RPMI8226 (cell line): Measurements from ENCODE around the gene GRIN3B.

Source experiments
- DNase-seq: peaks from one replicate; pipeline ENCODE4 v3.0.0-alpha.2; 2015

Gene GRIN3B

GRCh38 chr19:1046836-1047695, 46.8 kb downstream of the GRIN3B start:
- no peak for DNase-seq

- DNase-seq: no peak
Observed at GRCh38 chr19:1047696-1048147, 47.5 kb downstream of the GRIN3B start.

- DNase-seq: no peak
Observed at GRCh38 chr19:1049106-1049505, 48.9 kb downstream of the GRIN3B start.

- no peak for DNase-seq
Observed at GRCh38 chr19:1049800-1050199, 49.6 kb downstream of the GRIN3B start.

- no peak for DNase-seq
Observed at GRCh38 chr19:1050989-1051788, 51.0 kb downstream of the GRIN3B start.

DNA sequence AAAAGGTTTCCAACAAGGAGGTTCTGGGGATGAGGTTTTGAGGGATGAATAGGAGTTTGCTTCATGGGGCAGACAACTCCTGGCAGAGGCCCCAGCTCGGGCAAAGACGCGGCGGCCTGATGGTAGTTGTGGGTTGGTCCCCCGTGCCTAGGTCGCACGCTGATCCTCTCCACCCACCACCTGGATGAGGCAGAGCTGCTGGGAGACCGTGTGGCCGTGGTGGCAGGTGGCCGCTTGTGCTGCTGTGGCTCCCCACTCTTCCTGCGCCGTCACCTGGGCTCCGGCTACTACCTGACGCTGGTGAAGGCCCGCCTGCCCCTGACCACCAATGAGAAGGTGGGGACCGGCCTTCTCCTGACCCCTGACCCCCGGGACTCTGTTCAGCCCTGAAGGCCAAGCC, 51.6 kb downstream of the GRIN3B start:
- no peak for DNase-seq

- no peak for DNase-seq
Observed at GRCh38 chr19:1052349-1052975, 52.2 kb downstream of the GRIN3B start.

DNA sequence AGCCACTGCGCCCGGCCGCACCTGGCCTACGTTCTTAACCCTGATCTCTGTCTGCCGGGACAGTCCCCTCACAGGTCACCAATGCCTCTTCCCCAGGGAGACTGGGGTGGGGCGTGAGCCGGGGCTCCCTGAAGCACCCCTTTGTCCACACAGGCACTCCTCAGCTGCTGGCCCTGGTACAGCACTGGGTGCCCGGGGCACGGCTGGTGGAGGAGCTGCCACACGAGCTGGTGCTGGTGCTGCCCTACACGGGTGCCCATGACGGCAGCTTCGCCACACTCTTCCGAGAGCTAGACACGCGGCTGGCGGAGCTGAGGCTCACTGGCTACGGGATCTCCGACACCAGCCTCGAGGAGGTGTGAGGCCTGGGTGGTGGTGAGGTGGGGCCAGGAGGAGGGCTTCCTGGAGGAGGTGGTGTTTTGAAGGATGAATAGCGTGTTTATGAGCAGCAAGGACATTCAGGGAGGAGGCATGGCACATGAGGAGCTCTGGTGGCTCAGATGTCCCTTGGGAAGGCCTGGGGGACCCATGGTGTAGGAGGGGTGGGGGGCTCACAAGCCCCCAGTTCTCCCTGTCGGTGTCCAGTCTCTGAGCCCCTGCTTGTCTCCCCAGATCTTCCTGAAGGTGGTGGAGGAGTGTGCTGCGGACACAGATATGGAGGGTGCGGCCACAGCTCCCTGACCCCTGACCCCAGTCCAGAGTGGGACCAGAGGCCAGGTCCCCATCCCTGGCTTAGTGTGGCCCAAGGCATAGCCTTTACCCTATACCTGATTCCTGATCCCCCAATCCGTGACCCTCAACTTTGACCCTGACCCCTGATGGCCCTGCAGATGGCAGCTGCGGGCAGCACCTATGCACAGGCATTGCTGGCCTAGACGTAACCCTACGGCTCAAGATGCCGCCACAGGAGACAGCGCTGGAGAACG, 53.2 kb downstream of the GRIN3B start:
- DNase-seq: no peak

GRCh38 chr19:1054102-1055027, 54.1 kb downstream of the GRIN3B start:
- DNase-seq: no peak

GRCh38 chr19:1055028-1055425, 54.8 kb downstream of the GRIN3B start:
- no peak for DNase-seq

DNA sequence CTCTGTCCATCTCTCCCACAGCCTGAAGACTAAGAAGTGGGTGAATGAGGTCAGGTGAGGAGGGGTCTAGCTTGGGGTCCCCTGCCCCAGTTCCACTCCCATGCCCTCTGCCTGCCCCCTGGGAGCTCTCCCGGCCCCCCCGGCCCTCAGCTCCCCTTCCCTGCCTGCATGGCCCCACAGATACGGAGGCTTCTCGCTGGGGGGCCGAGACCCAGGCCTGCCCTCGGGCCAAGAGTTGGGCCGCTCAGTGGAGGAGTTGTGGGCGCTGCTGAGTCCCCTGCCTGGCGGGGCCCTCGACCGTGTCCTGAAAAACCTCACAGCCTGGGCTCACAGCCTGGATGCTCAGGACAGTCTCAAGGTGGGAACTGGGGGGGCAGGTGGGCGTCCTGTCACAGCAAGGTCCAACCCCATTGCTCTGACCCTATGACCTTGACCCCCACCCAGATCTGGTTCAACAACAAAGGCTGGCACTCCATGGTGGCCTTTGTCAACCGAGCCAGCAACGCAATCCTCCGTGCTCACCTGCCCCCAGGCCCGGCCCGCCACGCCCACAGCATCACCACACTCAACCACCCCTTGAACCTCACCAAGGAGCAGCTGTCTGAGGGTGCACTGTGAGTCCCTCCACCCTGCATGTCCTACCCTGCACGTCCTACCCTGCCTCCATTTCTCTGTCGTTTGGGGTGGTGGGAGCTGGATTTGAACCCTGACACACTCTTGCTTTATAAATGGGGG, 55.8 kb downstream of the GRIN3B start:
- no peak for DNase-seq

GRCh38 chr19:1057176-1057855, 57.1 kb downstream of the GRIN3B start:
- peak; percentile 75 for DNase-seq

- DNase-seq: no peak
Observed at GRCh38 chr19:1058112-1058511, 57.9 kb downstream of the GRIN3B start.
